ENCODE results near the gene PAPSS2. TPM values are rescaled to one million over a fixed set of nuclear protein-coding genes. Genes with fewer than 3 reads are reported as not detected.

Gene PAPSS2
- total and polyA plus RNA-seq, 2 experiments from 2014 or later, result 2.4 to 6.4 TPM

DNA sequence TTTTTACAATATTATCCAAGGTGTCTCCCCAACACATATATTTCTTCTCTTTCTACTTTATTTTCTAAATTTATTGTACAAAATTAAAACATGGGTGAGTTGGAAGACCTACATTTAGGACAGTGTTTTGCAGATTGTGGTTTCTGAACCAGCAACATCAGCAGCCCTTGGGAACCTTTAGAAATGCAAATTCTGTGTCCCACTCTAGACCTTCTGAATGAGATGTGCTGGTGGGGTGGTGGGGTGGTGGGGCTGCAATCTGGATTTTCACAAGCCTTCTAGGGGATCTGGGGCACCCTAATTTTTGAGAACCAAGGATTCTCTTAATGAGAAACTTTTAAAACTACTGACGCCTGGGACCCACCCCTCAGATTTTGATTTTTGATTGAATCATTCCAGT is 7.4 kb upstream of the PAPSS2 start:
- H3K4me1 ChIP-seq (ENCODE audit: low read depth), result no peaks in the 10 kb centered on the region
- no peaks in the 10 kb centered on the region for H3K36me3 ChIP-seq
- no peaks in the 10 kb centered on the region for H3K27me3 ChIP-seq
- H3K27ac ChIP-seq, result no peak overlapping the region
- DNase-seq (ENCODE audit: low read depth in 1 of 2, low spot score in 1 of 2), result no peak
- H3K9me3 ChIP-seq (ENCODE audit: low read depth), result no peaks in the 10 kb centered on the region
- TF ChIP-seq CTCF (IDR thresholded peaks at IDR 0.05; ENCODE audit: low read depth, low read length), result no peak
- H3K4me3 ChIP-seq, result no peak overlapping the region

DNA sequence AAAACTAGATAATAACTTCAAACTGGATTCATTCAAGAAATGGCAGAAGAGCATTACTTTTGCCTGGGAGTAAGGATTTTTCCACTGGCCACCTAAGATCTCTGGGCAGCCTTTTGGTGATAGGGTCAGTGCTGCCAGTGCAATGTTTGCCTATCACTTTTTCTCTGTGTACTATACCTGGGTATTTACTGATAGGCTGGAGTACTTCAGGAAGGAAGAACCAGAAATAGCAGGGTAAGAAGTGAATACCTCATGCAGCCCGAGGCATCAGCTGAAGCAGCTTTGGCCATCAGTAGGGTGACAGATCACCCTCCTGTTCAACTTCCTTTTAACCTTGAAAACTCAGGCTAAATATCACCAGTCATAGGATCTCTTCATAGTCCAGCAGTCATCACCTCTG is 5.5 kb upstream of the PAPSS2 start:
- H3K36me3 ChIP-seq, result no peaks in the 10 kb centered on the region
- no peak for DNase-seq (ENCODE audit: low read depth in 1 of 2, low spot score in 1 of 2)
- H3K9me3 ChIP-seq (ENCODE audit: low read depth), result no peaks in the 10 kb centered on the region
- H3K27ac ChIP-seq, result no peak overlapping the region
- peaks cover 4% of the 10 kb centered on the region for H3K4me1 ChIP-seq (ENCODE audit: low read depth)
- H3K4me3 ChIP-seq, result no peak overlapping the region
- TF ChIP-seq CTCF (IDR thresholded peaks at IDR 0.05; ENCODE audit: low read depth, low read length), result no peak
- H3K27me3 ChIP-seq, result no peaks in the 10 kb centered on the region

GRCh38 chr10:87656431-87657072 is 3.1 kb upstream of the PAPSS2 start:
- TF ChIP-seq CTCF (IDR thresholded peaks at IDR 0.05; ENCODE audit: low read depth, low read length), result peak; percentile 71
- no peak overlapping the region for H3K4me3 ChIP-seq
- DNase-seq (ENCODE audit: low read depth in 1 of 2, low spot score in 1 of 2), result peak; percentile 70 to 73
- no peaks in the 10 kb centered on the region for H3K9me3 ChIP-seq (ENCODE audit: low read depth)
- H3K27ac ChIP-seq, result no peak overlapping the region
- no peaks in the 10 kb centered on the region for H3K36me3 ChIP-seq
- H3K4me1 ChIP-seq (ENCODE audit: low read depth), result peaks cover 4% of the 10 kb centered on the region
- H3K27me3 ChIP-seq, result no peaks in the 10 kb centered on the region

GRCh38 chr10:87657371-87657770 is 2.3 kb upstream of the PAPSS2 start:
- H3K27me3 ChIP-seq, result no peaks in the 10 kb centered on the region
- H3K4me1 ChIP-seq (ENCODE audit: low read depth), result peaks cover 4% of the 10 kb centered on the region
- no peaks in the 10 kb centered on the region for H3K9me3 ChIP-seq (ENCODE audit: low read depth)
- peak in 1 of 2 donors; percentile 86 for DNase-seq (ENCODE audit: low read depth in 1 of 2, low spot score in 1 of 2)
- H3K27ac ChIP-seq, result no peak overlapping the region
- no peak for TF ChIP-seq CTCF (IDR thresholded peaks at IDR 0.05; ENCODE audit: low read depth, low read length)
- H3K36me3 ChIP-seq, result no peaks in the 10 kb centered on the region
- no peak overlapping the region for H3K4me3 ChIP-seq

GRCh38 chr10:87658321-87658795 is 1.3 kb upstream of the PAPSS2 start:
- DNase-seq (ENCODE audit: low read depth in 1 of 2, low spot score in 1 of 2), result peak in 1 of 2 donors; percentile 46
- no peak overlapping the region for H3K27ac ChIP-seq
- H3K27me3 ChIP-seq, result no peaks in the 10 kb centered on the region
- no peaks in the 10 kb centered on the region for H3K9me3 ChIP-seq (ENCODE audit: low read depth)
- H3K36me3 ChIP-seq, result no peaks in the 10 kb centered on the region
- H3K4me1 ChIP-seq (ENCODE audit: low read depth), result peaks cover 4% of the 10 kb centered on the region
- no peak for TF ChIP-seq CTCF (IDR thresholded peaks at IDR 0.05; ENCODE audit: low read depth, low read length)
- H3K4me3 ChIP-seq, result no peak overlapping the region

All from cardiac muscle cell (in vitro differentiated cells and primary cell).